HG03558 (cell line): Measurements from ENCODE around the gene DNASE1L2.
"Not testable (repeated sequence)": the region's sequence is repeated elsewhere in the genome, so short reads cannot be mapped to it uniquely, and the experiment has no call there.

Source experiments
- ATAC-seq: cut with Tn5 transposase; IDR thresholded peaks from one replicate; pipeline ENCODE4 v1.9.1; 2021; ENCODE audit warnings: moderate number of reproducible peaks; ENCODE audit not compliant: unreplicated experiment; ENCODE audit errors: extremely low read depth

The DNASE1L2 gene

DNA sequence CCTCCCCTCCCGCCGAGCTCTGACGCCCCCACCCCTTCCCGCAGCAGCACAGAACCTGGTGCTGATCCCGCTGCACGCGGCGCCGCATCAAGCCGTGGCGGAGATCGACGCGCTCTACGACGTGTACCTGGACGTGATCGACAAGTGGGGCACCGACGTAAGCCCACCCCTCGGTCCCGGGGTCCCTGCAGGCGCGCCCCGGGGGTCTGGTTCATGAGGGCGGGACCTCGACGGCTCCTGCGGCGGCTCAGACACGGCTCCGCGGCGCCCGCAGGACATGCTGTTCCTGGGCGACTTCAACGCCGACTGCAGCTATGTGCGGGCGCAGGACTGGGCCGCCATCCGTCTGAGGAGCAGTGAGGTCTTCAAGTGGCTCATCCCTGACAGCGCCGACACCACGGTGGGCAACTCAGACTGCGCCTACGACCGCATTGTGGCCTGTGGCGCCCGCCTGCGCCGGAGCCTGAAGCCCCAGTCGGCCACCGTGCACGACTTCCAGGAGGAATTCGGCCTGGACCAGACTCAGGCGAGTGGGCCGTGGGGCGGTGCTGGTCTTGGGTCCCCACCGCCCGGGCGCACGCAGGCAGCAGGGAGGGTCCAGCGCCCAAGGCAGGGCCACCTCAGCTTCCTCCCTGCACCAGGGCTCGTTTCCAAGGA, 1.4 kb downstream of the DNASE1L2 start:
- no peak for ATAC-seq

DNA sequence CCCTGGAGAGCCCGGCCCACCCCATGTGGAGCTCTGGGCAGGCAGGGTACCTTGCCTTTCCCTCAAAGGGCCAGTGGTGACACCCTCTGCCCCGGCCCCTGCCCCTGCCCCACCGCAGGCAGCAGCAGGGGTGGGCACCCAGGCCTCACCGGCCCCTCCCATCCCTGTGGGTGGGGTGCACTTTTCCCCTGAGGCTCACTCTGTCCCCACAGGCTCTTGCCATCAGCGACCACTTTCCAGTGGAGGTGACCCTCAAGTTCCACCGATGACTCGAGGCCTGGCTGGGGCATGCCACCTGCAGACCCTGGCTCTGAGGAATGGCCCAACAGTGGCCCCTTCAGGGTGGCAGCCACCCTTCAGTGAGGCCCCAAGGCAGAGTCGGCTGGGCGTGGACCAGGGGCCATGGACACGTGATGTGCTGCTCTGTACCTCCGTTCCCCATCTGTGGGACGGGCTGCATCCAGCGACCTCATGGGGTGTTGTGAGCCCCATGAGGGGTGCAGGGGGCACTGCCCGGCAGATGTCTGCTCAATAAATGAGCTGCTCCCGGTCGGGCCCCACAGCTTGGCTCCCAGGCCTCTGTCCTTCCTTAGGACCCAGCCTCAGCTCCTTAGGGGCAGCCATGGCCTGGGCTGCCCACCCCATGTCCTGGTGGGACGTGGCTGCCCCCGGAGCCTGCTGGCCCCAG, 2.0 kb downstream of the DNASE1L2 start:
- no peak for ATAC-seq

DNA sequence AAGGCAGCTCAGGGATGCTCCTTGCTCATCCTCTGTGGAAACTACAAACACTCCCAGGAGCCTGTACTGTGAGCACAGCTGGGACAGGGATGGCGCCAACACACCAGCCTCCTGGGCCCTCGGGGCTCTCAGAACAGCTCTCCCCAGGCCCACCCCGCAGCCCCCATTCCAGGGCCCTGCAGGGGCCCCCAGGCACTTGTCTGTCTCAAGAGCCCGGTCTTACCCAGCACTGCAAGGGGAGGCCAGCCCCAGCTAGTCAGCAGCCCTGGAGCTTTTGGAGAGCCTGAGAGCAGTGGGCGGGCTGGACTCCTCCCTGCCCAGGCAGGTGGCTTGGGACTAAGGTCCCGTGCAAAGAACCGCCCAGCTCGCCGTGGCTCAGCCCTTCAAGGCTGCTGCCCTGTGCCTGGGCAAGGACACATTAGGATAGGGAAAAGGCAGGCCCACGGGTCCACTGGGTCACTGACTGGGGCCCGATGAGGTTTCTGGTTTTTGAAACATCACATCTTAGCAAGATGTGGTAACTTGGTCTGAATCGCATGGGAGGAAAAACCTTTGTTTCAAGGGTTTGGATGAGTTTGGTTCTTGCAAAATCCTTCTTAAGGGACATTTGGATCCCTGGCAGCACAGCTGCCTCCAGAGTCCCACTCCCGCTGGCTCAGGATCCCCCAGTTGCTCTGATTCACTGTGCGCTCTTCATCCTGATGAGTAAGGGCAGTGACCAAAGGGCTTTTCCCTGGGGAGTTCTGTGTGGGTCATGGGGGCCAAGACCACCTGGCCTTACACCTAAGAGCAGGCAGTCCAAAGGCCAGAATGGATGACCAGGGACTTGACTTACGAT, 2.8 kb downstream of the DNASE1L2 start:
- ATAC-seq = no peak

DNA sequence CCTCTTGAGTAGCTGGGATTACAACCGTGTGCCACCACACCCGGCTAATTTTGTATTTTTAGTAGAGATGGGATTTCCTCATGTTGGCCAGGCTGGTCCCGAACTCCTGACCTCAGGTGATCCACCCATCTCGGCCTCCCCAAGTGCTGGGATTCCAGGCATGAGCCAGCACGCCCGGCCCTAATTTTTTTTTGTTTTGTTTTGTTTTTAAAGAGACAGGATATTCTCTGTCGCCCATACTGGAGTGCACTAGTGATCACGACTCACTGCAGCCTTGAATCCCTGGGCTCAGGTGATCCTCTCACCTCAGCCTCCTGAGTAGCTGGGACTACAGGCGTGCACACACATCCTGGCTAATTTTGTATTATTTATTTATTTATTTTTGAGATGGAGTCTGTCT, 4.1 kb downstream of the DNASE1L2 start:
- not testable (repeated sequence) for ATAC-seq

DNA sequence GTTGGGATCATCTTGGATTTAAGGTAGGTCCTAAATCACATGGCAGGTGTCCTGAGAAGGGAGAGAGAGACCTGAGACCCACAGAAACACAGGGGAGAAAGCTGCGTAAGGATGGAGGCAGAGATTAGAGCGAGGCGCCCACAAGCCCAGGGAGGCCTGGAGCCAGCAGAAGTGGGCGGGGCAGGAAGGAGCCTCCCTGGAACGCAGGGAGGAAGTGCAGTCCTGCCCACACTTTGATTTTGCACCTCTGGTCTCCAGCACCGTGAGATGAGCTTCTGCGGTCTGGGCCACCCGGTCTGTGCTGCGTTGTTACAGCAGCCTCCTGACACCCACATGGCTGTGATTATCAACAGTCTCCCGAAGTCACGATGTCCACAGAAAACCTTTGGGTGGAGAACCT, 6.4 kb downstream of the DNASE1L2 start:
- ATAC-seq = no peak

DNA sequence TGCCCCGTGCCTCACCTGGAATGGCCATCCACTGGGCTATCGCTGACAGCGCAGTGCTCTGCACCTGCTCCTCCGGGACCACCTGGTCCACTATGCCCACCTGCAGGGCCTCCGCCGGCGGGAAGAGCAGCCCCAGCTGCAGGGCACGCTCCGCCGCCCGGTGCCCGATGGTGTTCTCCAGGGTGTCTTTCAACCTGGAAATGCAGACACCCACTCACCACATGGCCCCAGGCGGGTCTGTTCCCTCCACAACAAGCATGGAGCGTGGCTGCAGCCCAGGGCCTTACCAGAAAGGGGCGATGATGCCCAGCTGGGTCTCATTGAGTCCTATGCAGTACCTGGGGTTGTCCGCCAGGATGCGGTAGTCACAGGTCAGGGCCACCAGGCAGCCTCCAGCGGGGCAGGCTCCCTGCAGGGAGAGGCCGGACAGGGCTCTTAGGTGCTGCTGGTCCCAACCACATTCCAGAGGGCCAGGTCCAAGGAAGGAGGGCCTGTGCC, 6.8 kb downstream of the DNASE1L2 start:
- no peak for ATAC-seq

DNA sequence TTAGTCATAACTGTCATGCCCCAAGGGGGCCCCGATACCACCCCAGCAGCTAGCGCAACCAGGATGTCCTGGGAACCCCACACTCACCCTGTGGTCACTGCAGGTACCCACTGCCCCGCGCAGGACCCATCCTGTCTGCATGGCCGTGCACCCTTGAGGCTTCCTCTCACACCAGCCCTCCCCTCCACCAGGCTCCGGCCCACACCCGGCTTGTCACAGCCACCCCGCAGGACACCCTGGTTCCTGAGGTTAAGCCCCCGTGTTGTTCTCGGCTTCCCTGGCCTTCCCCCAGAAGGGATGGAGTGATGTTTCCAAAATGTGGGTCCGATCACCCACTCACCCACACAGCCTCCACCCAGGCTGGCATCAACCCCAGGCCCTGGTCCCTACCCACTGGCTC, 7.5 kb downstream of the DNASE1L2 start:
- no peak for ATAC-seq

DNA sequence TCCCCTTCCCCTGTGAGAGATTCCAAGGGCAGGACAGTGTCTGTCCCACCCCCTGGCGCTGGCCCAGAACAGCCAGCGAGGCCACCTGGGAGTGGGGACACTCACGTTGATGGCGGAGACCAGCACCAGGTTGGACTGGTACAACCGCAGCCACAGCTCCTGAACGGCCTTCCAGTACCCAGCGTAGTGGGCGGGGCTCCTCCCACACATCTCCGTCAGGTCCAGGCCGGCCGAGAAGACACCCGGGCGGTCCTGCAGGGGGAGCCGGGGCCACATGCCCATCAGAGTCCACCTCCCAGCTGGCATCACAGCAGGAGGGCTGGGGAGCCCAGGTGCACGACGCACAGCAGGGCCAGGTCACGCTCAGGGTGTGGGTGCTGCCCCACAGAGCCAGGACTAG, 8.1 kb downstream of the DNASE1L2 start:
- no peak for ATAC-seq

DNA sequence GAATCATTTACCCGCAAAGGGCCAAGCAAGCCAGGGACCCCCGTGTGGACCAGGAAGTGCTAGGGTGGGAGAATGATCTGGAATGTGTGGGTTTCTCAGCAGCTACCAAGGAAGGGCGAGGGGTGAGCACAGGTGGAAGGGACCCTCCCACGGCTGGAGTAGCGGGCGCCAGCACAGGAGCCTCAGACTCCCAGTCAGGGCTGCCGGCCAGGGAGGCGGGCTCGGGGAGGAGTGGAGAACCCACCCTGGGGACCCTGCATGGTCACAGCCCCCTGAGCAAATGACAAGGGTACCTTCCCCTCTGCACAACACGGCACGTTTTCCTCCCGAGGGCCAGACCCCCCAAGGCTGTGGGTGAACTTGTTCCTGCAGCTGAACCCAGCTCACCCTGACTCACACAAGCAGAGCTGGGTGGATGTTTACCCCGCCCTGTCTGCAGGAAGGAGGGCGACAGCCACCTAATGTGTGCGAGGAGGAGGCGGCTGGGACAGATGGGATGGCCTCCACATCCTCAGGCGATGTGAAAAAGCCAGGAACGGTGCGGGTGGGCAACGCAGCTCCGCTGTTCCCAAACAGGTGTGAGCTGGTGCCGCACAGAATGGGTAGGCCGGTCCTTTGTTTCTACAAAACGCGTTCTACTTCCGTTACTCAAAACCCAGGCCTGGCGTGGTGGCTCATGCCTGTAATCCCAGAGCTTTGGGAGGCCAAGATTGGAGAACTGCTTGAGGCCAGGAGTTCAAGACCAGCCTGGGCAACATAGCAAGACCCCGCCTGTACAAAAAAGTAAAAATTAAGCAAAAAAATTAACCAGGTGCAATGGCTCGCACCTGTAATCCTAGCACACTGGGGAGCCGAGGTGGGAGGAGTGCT, 8.9 kb downstream of the DNASE1L2 start:
- no peak for ATAC-seq

DNA sequence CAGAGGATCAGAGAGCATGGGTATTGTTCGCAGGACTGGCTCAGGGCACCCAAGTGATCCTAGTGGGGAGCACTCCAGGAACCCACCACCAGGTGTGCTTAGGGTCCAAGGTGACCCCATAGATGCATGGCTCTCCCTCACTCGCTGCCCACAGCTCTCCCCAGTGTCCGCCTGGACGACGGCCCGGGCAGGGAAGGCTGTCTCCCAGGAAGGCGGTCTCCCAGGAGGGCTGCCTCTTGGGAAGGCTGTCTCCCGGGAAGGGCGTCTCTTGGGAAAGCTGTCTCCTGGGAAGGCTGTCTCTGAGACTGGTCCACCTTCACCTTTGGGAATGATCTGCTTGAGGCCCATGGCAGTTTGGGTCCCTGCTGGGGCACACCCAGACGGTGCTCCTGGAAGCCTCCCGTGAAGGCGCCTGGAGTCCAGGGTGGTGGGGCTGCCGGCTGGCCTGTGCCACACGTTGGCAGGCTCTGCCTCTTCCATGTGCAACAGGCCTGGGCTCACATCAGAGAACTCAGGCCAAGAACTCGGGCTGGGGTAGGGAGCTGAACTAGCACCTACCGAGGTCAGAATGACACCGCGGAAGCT, 10.1 kb downstream of the DNASE1L2 start:
- no peak for ATAC-seq

DNA sequence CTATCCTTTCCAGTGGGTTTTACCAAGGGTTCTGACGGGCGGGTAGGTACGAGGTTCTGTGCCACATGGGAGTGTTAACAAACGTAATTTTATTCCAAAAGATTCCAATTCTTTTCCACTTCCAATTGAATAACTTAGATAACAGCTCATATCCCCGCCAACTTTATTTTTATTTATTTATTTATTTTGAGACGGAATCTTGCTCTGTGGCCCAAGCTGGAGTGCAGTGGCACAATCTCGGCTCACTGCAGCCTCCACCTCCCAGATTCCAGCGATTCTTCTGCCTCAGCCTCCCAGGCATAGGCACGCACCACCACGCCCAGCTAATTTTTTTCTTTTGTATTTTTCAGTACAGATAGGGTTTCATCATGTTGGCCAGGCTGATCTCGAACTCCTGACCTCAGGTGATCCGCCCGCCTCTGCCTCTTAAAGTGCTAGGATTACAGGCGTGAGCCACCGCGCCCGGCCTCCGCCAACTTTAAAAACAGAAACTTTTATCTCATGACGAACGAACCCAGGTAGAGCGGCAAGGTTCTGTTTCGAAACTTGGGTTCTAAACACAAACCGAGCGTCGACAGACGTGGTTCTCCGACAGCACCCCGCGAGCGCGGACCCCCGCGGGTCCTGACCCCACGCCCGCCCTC, 14.5 kb downstream of the DNASE1L2 start:
- no peak for ATAC-seq

DNA sequence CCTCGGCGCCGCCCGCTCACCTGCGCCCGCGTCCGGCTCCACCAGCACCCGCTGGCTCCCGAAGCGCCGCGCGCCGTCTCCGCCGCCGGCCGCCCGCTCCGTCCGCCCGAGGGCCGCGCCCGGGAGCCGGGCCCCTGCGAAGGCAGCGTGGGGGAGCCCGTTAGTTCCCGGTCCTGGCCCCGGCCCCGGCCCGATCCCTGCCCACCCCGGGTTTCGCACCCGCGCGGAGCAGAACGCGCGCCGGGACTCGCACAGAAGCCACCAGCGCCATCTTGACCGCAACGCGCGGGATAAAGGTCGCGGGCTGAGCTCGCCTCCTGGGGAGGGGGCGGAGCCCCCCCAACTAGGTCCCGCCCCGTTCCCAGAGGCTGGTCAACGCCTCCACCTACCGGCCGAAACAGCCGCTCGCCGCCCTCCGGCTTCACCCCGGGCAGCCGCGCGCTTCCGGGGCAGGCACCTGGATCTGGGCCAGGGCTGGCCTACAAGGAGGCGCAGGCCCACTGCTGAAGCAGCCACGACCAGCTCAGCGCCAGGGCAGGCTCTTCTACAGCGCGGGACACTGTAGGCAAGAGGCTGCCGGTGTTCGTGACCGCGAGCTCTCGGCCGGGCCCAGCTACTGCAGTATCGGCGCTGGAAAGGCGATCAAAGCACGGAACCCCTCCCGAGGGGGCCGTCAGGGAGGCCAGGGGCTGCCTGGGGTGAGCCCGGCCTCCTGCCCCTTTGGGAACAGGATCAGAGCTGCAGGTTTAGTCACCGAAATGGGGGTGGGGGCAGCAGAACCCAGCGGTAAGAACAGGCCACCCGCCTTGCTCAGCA, 15.3 kb downstream of the DNASE1L2 start, which contains the start of gene ECI1:
ECI1 (minus strand) TSS at position 292 of the 816 bp plus-strand sequence; CDS start at position 271, 21 bp downstream.
- peak; percentile 71 for ATAC-seq

DNA sequence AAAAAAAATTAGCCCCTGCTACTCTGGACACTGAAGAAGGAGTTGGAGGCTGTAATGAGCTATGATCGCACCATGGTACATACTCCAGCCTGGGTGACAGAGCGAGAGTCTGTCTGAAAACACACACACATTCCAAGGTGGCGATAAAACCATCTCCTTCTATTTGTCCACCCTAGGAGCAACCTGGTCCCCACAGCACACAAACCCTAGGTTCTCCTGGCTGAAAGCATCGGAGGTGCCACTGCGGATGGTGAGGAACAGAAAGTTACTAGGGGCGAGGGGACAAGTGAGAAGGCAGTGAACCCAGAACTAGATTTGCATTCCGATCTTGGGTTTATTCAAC, 16.5 kb downstream of the DNASE1L2 start:
- ATAC-seq = no peak

DNA sequence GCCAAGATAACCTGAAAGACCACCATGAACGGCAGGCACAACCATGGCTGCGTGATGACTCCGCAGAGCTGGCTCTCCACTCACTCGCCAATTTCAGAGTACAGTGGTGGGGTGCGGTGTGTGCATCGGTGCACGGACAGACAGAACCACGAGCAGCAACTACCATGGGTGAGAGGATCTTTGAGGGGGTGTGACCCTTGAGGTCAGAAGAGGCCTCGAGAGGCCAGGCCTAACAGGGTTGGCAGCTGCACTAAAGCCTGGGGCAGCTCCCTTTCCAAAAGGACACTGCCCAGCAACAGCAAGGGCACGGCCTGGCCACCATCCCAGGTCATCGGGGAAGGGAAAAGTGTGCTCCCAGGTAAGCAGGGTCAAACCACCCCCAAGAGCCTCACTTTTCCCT, 17.0 kb downstream of the DNASE1L2 start:
- no peak for ATAC-seq

DNA sequence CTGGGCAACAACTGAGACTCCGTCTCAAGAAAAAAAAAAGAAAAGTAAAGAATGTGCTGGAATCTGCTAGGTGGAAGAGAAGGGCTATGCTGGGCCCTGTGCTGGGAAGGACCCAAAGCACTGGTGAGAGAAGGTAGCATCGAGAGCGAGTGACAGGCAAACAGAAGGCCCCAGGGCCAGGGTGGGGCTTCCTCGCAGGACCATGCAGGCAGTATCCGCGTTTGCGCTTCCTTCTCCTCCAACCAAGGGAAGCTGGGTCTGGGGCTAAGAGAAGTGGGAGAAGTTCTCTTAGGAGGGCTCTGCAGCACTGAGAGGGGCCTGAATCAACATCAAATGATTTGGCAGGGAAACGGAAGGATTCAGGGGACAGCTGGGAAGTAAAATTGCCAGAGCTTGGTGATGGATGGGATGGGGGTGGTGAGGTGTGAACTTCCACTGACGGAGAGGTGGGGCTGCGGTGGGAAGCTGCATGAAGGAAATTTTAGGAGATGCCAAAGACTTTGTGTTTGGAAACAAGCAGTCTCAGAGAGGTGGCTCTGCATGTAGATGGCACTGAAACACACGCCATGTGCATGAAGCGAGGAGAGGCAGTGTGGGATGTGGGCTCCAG, 20.4 kb downstream of the DNASE1L2 start:
- no peak for ATAC-seq

DNA sequence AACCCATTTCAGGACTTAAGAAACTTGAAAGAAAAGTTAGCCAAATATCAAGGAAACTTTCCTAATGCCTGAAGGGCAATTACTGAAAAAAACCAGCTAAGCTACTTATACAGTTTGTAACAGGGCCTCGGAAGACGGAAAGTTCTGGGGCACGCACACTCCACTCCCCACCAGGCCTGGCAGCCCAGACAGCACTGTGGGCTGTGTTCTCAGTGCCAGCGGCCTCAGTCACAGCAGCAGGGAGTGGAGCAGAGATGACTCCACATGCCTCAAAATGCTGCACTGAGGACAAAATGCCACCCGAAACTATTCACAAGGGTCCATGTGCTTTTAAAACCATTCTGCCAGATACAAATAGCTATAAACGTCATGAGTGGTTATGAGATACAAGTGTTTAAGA, 21.5 kb downstream of the DNASE1L2 start:
- no peak for ATAC-seq

DNA sequence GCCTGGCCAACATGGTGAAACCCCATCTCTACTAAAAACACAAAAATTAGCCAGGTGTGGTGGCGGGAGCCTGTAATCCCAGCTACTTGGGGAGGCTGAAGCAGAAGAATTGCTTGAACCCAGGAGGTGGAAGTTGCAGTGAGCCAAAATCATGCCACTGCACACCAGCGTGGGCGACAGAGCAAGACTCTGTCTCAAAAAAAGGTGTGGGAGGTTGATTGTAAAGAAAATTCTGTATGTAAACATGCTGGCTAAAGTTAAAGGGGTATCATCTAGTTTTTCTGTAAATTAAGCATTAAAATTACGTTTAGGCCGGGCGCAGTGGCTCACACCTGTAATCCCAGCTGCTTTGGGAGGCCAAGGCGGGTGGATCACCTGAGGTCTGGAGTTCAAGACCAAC, 22.3 kb downstream of the DNASE1L2 start:
- not testable (repeated sequence) for ATAC-seq

DNA sequence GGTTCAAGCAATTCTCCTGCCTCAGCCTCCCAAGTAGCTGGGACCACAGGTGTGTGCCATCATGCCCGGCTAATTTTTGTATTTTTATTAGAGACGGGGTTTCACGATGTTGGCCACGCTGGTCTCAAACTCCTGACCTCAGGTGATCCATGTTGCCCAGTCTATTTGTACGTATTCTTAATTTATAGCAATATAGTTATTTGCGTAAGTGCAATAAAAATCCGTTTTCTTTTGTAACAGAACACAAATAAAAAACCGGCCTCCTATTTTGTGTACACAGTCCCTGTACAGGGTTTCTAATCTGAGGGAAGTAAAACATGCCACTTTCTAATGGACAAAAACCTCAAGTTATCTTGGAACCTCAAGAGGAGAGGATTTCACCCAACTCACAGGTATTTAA, 24.0 kb downstream of the DNASE1L2 start:
- no peak for ATAC-seq
